Measurements from ENCODE around the gene VDR. TPM values are rescaled to one million over a fixed set of nuclear protein-coding genes. Genes with fewer than 3 reads are reported as not detected.

The VDR gene
- total and polyA plus RNA-seq, 2 donors (not counting 1 experiment from before 2014, with no cell fraction given) = 16.2 to 24.4 TPM

GRCh38 chr12:47863467-47863866 lies 41.3 kb downstream of the VDR start:
- Histone ChIP-seq H3K27me3 (ENCODE audit: control insufficient read depth, insufficient read depth, low read length) (no peaks in the 10 kb centered on the region), H2AFZ (ENCODE audit: low read length) (no peak overlapping the region), H3K27ac (ENCODE audit: insufficient read depth, low read length) (no peak overlapping the region), H4K20me1 (ENCODE audit: control insufficient read depth, extremely low read depth, insufficient read depth, low read length) (no peaks in the 10 kb centered on the region), H3K9me3 (ENCODE audit: control insufficient read depth, insufficient read depth, low read depth, low read length) (no peaks in the 10 kb centered on the region), H3K36me3 (ENCODE audit: control insufficient read depth, insufficient read depth, low read length) (peaks cover 4% of the 10 kb centered on the region), H3K4me1 (ENCODE audit: control insufficient read depth, extremely low read depth, insufficient read depth, low read length) (peaks cover 4% of the 10 kb centered on the region), H3K4me2 (ENCODE audit: extremely low read depth, insufficient read depth, low read length) (no peak overlapping the region), H3K4me3 (replicated peaks in 1 of 4; ENCODE audit: control extremely low read depth in 1 of 4, insufficient read depth in 1 of 4, low read depth in 3 of 4, low read length in 4 of 4) (no peak overlapping the region), H3K9ac (ENCODE audit: insufficient read depth, low read length) (no peak overlapping the region), H3K79me2 (ENCODE audit: control insufficient read depth, insufficient read depth, low read length) (no peaks in the 10 kb centered on the region)
- no peak for DNase-seq (ENCODE audit: low read depth in 2 of 2)
- no peak for TF ChIP-seq EZH2 (IDR thresholded peaks at IDR 0.05; ENCODE audit: low read length, missing control alignments)
- no peak for TF ChIP-seq CTCF (conservative IDR thresholded peaks at IDR 0.05 in 1 of 2, IDR thresholded peaks at IDR 0.05 in 1 of 2; ENCODE audit: low read depth in 1 of 2, low read length in 2 of 2)

- Histone ChIP-seq H4K20me1 (ENCODE audit: control insufficient read depth, extremely low read depth, insufficient read depth, low read length) (no peaks in the 10 kb centered on the region), H3K27me3 (ENCODE audit: control insufficient read depth, insufficient read depth, low read length) (no peaks in the 10 kb centered on the region), H3K4me1 (ENCODE audit: control insufficient read depth, extremely low read depth, insufficient read depth, low read length) (peaks cover 3% of the 10 kb centered on the region), H3K36me3 (ENCODE audit: control insufficient read depth, insufficient read depth, low read length) (peaks cover 6% of the 10 kb centered on the region), H3K79me2 (ENCODE audit: control insufficient read depth, insufficient read depth, low read length) (no peaks in the 10 kb centered on the region), H3K27ac (ENCODE audit: insufficient read depth, low read length) (no peak overlapping the region), H2AFZ (ENCODE audit: low read length) (no peak overlapping the region), H3K9ac (ENCODE audit: insufficient read depth, low read length) (no peak overlapping the region), H3K4me2 (ENCODE audit: extremely low read depth, insufficient read depth, low read length) (no peak overlapping the region), H3K4me3 (replicated peaks in 1 of 4; ENCODE audit: control extremely low read depth in 1 of 4, insufficient read depth in 1 of 4, low read depth in 3 of 4, low read length in 4 of 4) (no peak overlapping the region), H3K9me3 (ENCODE audit: control insufficient read depth, insufficient read depth, low read depth, low read length) (no peaks in the 10 kb centered on the region)
- no peak for DNase-seq (ENCODE audit: low read depth in 2 of 2)
- TF ChIP-seq CTCF (conservative IDR thresholded peaks at IDR 0.05 in 1 of 2, IDR thresholded peaks at IDR 0.05 in 1 of 2; ENCODE audit: low read depth in 1 of 2, low read length in 2 of 2) (no peak), EZH2 (IDR thresholded peaks at IDR 0.05; ENCODE audit: low read length, missing control alignments) (no peak)
Measured at GRCh38 chr12:47862881-47863280, 41.9 kb downstream of the VDR start.

GRCh38 chr12:47862167-47862750 lies 42.5 kb downstream of the VDR start:
- no peak for DNase-seq (ENCODE audit: low read depth in 2 of 2)
- TF ChIP-seq CTCF (conservative IDR thresholded peaks at IDR 0.05 in 1 of 2, IDR thresholded peaks at IDR 0.05 in 1 of 2; ENCODE audit: low read depth in 1 of 2, low read length in 2 of 2) = no peak
- no peak for TF ChIP-seq EZH2 (IDR thresholded peaks at IDR 0.05; ENCODE audit: low read length, missing control alignments)
- no peak overlapping the region for H3K4me3 ChIP-seq (replicated peaks in 1 of 4; ENCODE audit: control extremely low read depth in 1 of 4, insufficient read depth in 1 of 4, low read depth in 3 of 4, low read length in 4 of 4)
- H3K4me1 ChIP-seq (ENCODE audit: control insufficient read depth, extremely low read depth, insufficient read depth, low read length) = no peaks in the 10 kb centered on the region
- no peak overlapping the region for H2AFZ ChIP-seq (ENCODE audit: low read length)
- H3K27me3 ChIP-seq (ENCODE audit: control insufficient read depth, insufficient read depth, low read length) = no peaks in the 10 kb centered on the region
- no peaks in the 10 kb centered on the region for H3K9me3 ChIP-seq (ENCODE audit: control insufficient read depth, insufficient read depth, low read depth, low read length)
- H3K4me2 ChIP-seq (ENCODE audit: extremely low read depth, insufficient read depth, low read length) = no peak overlapping the region
- H3K36me3 ChIP-seq (ENCODE audit: control insufficient read depth, insufficient read depth, low read length) = peaks cover 6% of the 10 kb centered on the region
- no peaks in the 10 kb centered on the region for H3K79me2 ChIP-seq (ENCODE audit: control insufficient read depth, insufficient read depth, low read length)
- H3K9ac ChIP-seq (ENCODE audit: insufficient read depth, low read length) = no peak overlapping the region
- no peak overlapping the region for H3K27ac ChIP-seq (ENCODE audit: insufficient read depth, low read length)
- H4K20me1 ChIP-seq (ENCODE audit: control insufficient read depth, extremely low read depth, insufficient read depth, low read length) = no peaks in the 10 kb centered on the region
